B cell (primary cell): ENCODE measurements around the gene FHIT. TPM values are rescaled to one million over a fixed set of nuclear protein-coding genes. Genes with fewer than 3 reads are reported as not detected.

Experiments
- ATAC-seq: fragments of 200-7000 bp; cut with Tn5 transposase; one replicate; pipeline ENCODE4 v1.10.0; 2021; ENCODE audit warnings: low read depth, mild to moderate bottlenecking, moderate number of reproducible peaks, moderate library complexity
- CTCF ChIA-PET: fragments of 350-600 bp; sonication (Branson Sonifier 250); formaldehyde crosslinking; loops from one replicate; lab custom pipeline; 2021; ENCODE audit warnings: antibody characterized with exemption, inconsistent platforms; lab: Charles Lee
- POLR2A ChIA-PET: fragments of 350-600 bp; sonication (Branson Sonifier 250); formaldehyde crosslinking; loops from one replicate; lab custom pipeline; 2021; ENCODE audit warnings: antibody characterized with exemption; lab: Charles Lee
- DNase-seq: peaks from one replicate; pipeline ENCODE4 v3.0.0; 2013
- H2AFZ ChIP-seq: 2 replicates; pipeline ENCODE4 v1.6.1; 2012; ENCODE audit warnings: mild to moderate bottlenecking, low read depth, low read length; ENCODE audit not compliant: insufficient read depth, poor library complexity, severe bottlenecking
- H3K27ac ChIP-seq, 2 donors: 1 replicate in 1 of 2; 2 replicates in 1 of 2; pipeline ENCODE4 v1.5.1; 2012 to 2013; ENCODE audit warnings: low read length in 2 of 2, mild to moderate bottlenecking in 2 of 2, moderate library complexity in 1 of 2
- H3K27me3 ChIP-seq, 4 experiments: fragments of 200-600 bp in 1 of 4; sonication (generic) in 1 of 4; replicated peaks in 1 of 4; 1 replicate in 2 of 4; 2 replicates in 2 of 4; pipeline versions ENCODE4 v1.6.1 to v1.7.0; 2013 to 2016; ENCODE audit warnings: low read length in 3 of 4, mild to moderate bottlenecking in 2 of 4, mixed read lengths in 1 of 4, moderate library complexity in 1 of 4; ENCODE audit not compliant: insufficient read depth in 4 of 4, control insufficient read depth in 3 of 4; ENCODE audit errors: control extremely low read depth in 1 of 4
- H3K36me3 ChIP-seq, 2 experiments: replicated peaks in 1 of 2; 1 replicate in 1 of 2; 2 replicates in 1 of 2; pipeline versions ENCODE4 v1.6.1 to v1.7.1; 2013; ENCODE audit warnings: low read length in 1 of 2; ENCODE audit not compliant: insufficient read depth in 2 of 2, control insufficient read depth in 1 of 2; ENCODE audit errors: control extremely low read depth in 1 of 2, extremely low read depth in 1 of 2
- H3K4me1 ChIP-seq, 2 donors: fragments of 200-600 bp in 1 of 2; sonication (generic) in 1 of 2; 1 replicate in 1 of 2; 2 replicates in 1 of 2; pipeline versions ENCODE4 v1.5.1 to v1.6.1; 2013 to 2017; ENCODE audit warnings: low read length in 2 of 2; ENCODE audit not compliant: control insufficient read depth in 2 of 2, insufficient read depth in 2 of 2
- H3K4me2 ChIP-seq: replicated peaks from 2 replicates; pipeline ENCODE3; 2012; ENCODE audit warnings: mild to moderate bottlenecking, low read depth, low read length; ENCODE audit not compliant: poor library complexity, severe bottlenecking
- H3K4me3 ChIP-seq, 5 experiments: fragments of 200-600 bp in 1 of 5; sonication (generic) in 1 of 5; 1 replicate in 3 of 5; 2 replicates in 2 of 5; pipeline versions ENCODE4 v1.5.1 to v1.7.0; 2011 to 2016; ENCODE audit warnings: low read length in 4 of 5, mild to moderate bottlenecking in 4 of 5, low read depth in 2 of 5, control low read depth in 1 of 5, moderate library complexity in 1 of 5; ENCODE audit not compliant: insufficient read depth in 1 of 5; ENCODE audit errors: control extremely low read depth in 1 of 5, extremely low read depth in 1 of 5
- H3K79me2 ChIP-seq: fragments of 200-600 bp; sonication (generic); one replicate; pipeline ENCODE4 v1.6.0; 2016; ENCODE audit warnings: low read length; ENCODE audit not compliant: control insufficient read depth, insufficient read depth
- H3K9ac ChIP-seq: fragments of 200-600 bp; sonication (generic); 2 replicates; pipeline ENCODE4 v1.6.1; 2017; ENCODE audit warnings: mild to moderate bottlenecking, low read length, moderate library complexity
- H3K9me3 ChIP-seq, 3 donors: one replicate each; pipeline versions ENCODE4 v1.6.1 to v1.7.1; 2013; ENCODE audit warnings: low read length in 2 of 3; ENCODE audit not compliant: control insufficient read depth in 2 of 3, insufficient read depth in 1 of 3; ENCODE audit errors: control extremely low read depth in 1 of 3
- H4K20me1 ChIP-seq: 2 replicates; pipeline ENCODE4 v1.6.0; 2012; ENCODE audit warnings: mild to moderate bottlenecking, low read length; ENCODE audit not compliant: insufficient read depth, control insufficient read depth, poor library complexity, severe bottlenecking
- H3K27ac Mint-ChIP-seq: one replicate; pipeline ENCODE4 v1.8.0; 2021; ENCODE audit warnings: mixed read lengths
- H3K27me3 Mint-ChIP-seq: one replicate; pipeline ENCODE4 v1.8.0; 2021; ENCODE audit warnings: mixed read lengths
- H3K4me1 Mint-ChIP-seq: one replicate; pipeline ENCODE4 v1.8.0; 2021; ENCODE audit warnings: mixed read lengths
- H3K4me3 Mint-ChIP-seq: one replicate; pipeline ENCODE4 v1.8.0; 2021; ENCODE audit warnings: mixed read lengths
- H3K9me3 Mint-ChIP-seq: one replicate; pipeline ENCODE4 v1.8.0; 2022; ENCODE audit warnings: mixed read lengths; ENCODE audit not compliant: insufficient read depth
- EZH2 ChIP-seq: IDR thresholded peaks from 2 replicates; pipeline ENCODE4 v1.6.1; 2012; ENCODE audit warnings: borderline replicate concordance, low read depth, mild to moderate bottlenecking, moderate library complexity, low read length; ENCODE audit not compliant: insufficient read depth, poor library complexity, severe bottlenecking
- WGBS: methylation state at CpG from one replicate; pipeline ENCODE4 v1.1.5; 2013; ENCODE audit warnings: missing lambda C conversion rate; ENCODE audit not compliant: insufficient coverage; 5-methylcytosine and 5-hydroxymethylcytosine counted together
- intact Hi-C: fragments of 100-400 bp; cut with micrococcal nuclease; formaldehyde crosslinking; loops from one replicate; pipeline ENCODE4 v1.10.0; 2022
- polyA plus RNA-seq: library from polyadenylated mRNA; depleted of rRNA; stranded (reverse); fragments of >200 nt; gene quantifications from 2 replicates; pipeline ENCODE4 v1.2.3, GENCODE V29; 2012
- total RNA-seq, 2 donors: library from RNA; stranded (reverse); fragments of 120-200 nt in 1 of 2; gene quantifications; 1 replicate in 1 of 2; 2 replicates in 1 of 2; pipeline versions ENCODE4 v1.2.3 to v1.2.4, GENCODE V29; 2013 to 2022
- TF ChIP-seq, protein P1 (sequence below): fragments of 200-600 bp; IDR thresholded peaks from one replicate; pipeline ENCODE4 v1.8.0; 2022; ENCODE audit warnings: antibody characterized with exemption, mild to moderate bottlenecking

The FHIT gene
- total and polyA plus RNA-seq, 2 donors (not counting 1 experiment from before 2014, with no cell fraction given), result 1.7 to 7.8 TPM

DNA sequence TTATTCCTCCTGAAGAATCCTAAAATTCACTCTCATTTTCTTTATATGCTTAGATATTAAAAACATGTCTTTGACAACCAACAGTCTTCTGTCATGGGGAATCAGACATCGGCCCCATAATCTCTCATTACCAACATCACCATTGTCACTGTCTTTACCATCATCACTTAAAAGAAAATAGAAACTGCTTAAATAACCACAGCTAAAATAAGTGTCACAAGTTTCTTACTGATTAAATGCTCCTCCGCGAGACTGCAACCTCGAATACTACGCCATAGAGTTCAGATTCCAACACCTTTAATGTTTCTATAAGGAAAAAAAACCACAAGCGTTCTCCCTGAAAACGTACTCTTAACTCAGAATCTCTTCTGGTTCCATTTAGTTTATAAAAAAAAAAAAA is 1223.9 kb downstream of the FHIT start:
- Histone ChIP-seq H3K4me1 (no peaks in the 10 kb centered on the region), H4K20me1 (no peaks in the 10 kb centered on the region), H3K36me3 (no peaks in the 10 kb centered on the region), H3K79me2 (no peaks in the 10 kb centered on the region), H3K4me3 (no peak overlapping the region), H3K27me3 (no peaks in the 10 kb centered on the region), H3K27ac (no peak overlapping the region), H3K9ac (no peak overlapping the region), H2AFZ (no peak overlapping the region), H3K4me2 (no peak overlapping the region), H3K9me3 (no peaks in the 10 kb centered on the region)
- TF ChIP-seq EZH2, result no peak
- TF ChIP-seq, protein P1, sequence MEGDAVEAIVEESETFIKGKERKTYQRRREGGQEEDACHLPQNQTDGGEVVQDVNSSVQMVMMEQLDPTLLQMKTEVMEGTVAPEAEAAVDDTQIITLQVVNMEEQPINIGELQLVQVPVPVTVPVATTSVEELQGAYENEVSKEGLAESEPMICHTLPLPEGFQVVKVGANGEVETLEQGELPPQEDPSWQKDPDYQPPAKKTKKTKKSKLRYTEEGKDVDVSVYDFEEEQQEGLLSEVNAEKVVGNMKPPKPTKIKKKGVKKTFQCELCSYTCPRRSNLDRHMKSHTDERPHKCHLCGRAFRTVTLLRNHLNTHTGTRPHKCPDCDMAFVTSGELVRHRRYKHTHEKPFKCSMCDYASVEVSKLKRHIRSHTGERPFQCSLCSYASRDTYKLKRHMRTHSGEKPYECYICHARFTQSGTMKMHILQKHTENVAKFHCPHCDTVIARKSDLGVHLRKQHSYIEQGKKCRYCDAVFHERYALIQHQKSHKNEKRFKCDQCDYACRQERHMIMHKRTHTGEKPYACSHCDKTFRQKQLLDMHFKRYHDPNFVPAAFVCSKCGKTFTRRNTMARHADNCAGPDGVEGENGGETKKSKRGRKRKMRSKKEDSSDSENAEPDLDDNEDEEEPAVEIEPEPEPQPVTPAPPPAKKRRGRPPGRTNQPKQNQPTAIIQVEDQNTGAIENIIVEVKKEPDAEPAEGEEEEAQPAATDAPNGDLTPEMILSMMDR, result no peak
- H3K27ac Mint-ChIP-seq, result no peak overlapping the region
- ATAC-seq (no peak), DNase-seq (no peak)
- ChIA-PET CTCF (no interaction called here), POLR2A (no interaction called here)
- no peaks in the 10 kb centered on the region for H3K4me1 Mint-ChIP-seq
- intact Hi-C loops, result no loop called here
- WGBS, result 82% methylated on average over 5 of the region's 7 CpGs
- no peaks in the 10 kb centered on the region for H3K9me3 Mint-ChIP-seq
- no peaks in the 10 kb centered on the region for H3K27me3 Mint-ChIP-seq
- no peak overlapping the region for H3K4me3 Mint-ChIP-seq

DNA sequence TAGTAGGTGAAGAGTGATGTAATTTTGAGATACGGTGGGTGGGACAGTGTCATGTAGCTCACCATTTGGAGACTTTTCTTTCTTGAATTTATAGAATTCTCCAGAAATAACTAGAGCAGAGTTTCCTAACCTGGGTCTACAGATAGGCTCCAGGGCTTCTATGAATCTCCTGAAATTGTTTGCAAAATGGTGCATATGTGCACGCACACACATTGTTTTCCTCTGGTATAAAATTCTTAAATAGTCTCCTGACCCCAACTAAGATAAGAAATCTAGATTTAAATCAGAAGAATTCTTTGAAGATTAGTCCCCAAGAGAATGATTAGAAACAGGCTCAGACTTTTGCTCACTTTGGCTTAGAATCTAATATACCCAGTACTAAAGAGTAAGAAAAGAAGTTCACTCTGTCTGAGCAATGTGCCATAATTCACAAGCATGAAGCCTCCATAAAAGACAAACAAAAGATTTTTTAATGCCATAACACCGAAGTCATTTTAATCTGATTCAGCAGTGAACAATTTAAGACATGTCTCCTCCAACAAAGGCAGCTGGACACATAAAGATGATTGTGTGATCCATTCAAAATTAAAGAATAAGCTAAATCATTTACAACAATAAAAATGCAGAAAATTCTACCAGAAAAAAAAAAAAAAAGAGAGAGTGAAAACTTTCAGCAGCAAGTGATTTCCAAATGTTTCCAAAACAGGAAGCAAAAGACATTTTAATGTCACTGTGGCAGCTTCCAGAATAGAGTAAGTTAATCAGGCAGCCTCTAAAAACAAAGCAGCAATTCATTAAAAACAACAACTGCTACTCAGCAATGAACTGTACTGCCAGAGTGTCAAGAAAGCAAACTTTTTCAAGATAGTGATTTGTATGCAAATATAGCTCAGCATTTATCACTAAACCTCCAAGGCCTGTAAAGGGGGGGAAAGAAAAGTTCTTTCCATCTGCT is 1225.9 kb downstream of the FHIT start:
- no peaks in the 10 kb centered on the region for H3K9me3 ChIP-seq
- no peaks in the 10 kb centered on the region for H4K20me1 ChIP-seq
- H3K27me3 ChIP-seq, result no peaks in the 10 kb centered on the region
- no peak overlapping the region for H3K27ac Mint-ChIP-seq
- H3K4me2 ChIP-seq, result no peak overlapping the region
- H3K4me1 Mint-ChIP-seq, result no peaks in the 10 kb centered on the region
- WGBS, result 100% methylated on average over 1 of the region's 3 CpGs
- no peak overlapping the region for H3K9ac ChIP-seq
- no peaks in the 10 kb centered on the region for H3K36me3 ChIP-seq
- no peak overlapping the region for H3K27ac ChIP-seq
- H3K9me3 Mint-ChIP-seq, result no peaks in the 10 kb centered on the region
- H3K4me3 ChIP-seq, result no peak overlapping the region
- no peak for TF ChIP-seq EZH2
- TF ChIP-seq, protein P1, result no peak
- no peak overlapping the region for H3K4me3 Mint-ChIP-seq
- no peaks in the 10 kb centered on the region for H3K27me3 Mint-ChIP-seq
- ChIA-PET POLR2A (no interaction called here), CTCF (no interaction called here)
- H3K4me1 ChIP-seq, result no peaks in the 10 kb centered on the region
- no peak overlapping the region for H2AFZ ChIP-seq
- H3K79me2 ChIP-seq, result no peaks in the 10 kb centered on the region
- intact Hi-C loops, result no loop called here
- no peak for DNase-seq
- ATAC-seq, result no peak
